Neuronal stem cell (in vitro differentiated cells): ENCODE data around the gene FBLN1.

Experiments used
- DNase-seq: peaks from one replicate; pipeline ENCODE4 v3.0.0-alpha.2; 2013; ENCODE audit warnings: low spot score
- H2AFZ ChIP-seq: one replicate; pipeline ENCODE4 v1.6.1; 2013; ENCODE audit warnings: mild to moderate bottlenecking, low read length, inconsistent platforms
- H2AK5ac ChIP-seq: 2 replicates; pipeline ENCODE4 v1.6.1; 2013; ENCODE audit warnings: low read depth, mild to moderate bottlenecking, inconsistent platforms, low read length, moderate library complexity, mixed read lengths
- H2BK120ac ChIP-seq: 2 replicates; pipeline ENCODE4 v1.6.1; 2013; ENCODE audit warnings: low read depth, mild to moderate bottlenecking, inconsistent platforms, low read length, moderate library complexity, mixed read lengths
- H2BK12ac ChIP-seq: one replicate; pipeline ENCODE4 v1.6.1; 2013; ENCODE audit warnings: low read length, inconsistent platforms
- H2BK15ac ChIP-seq: 2 replicates; pipeline ENCODE4 v1.6.1; 2013; ENCODE audit warnings: mild to moderate bottlenecking, low read length, inconsistent platforms, mixed read lengths
- H2BK5ac ChIP-seq: one replicate; pipeline ENCODE4 v1.6.1; 2013; ENCODE audit warnings: inconsistent platforms, mild to moderate bottlenecking, low read length, moderate library complexity
- H3K14ac ChIP-seq: one replicate; pipeline ENCODE4 v1.6.1; 2013; ENCODE audit warnings: low read length, inconsistent platforms
- H3K18ac ChIP-seq: 2 replicates; pipeline ENCODE4 v1.6.1; 2013; ENCODE audit warnings: low read length, inconsistent platforms
- H3K23ac ChIP-seq: 2 replicates; pipeline ENCODE4 v1.6.1; 2013; ENCODE audit warnings: low read depth, mild to moderate bottlenecking, mixed read lengths, low read length, inconsistent platforms; ENCODE audit not compliant: poor library complexity
- H3K27ac ChIP-seq: replicated peaks from 3 replicates; pipeline ENCODE4 v1.5.1; 2013; ENCODE audit warnings: low read length, inconsistent platforms
- H3K27me3 ChIP-seq, 3 experiments: 2 replicates each; pipeline ENCODE4 v1.6.1; 2013; ENCODE audit warnings: low read length in 3 of 3, mild to moderate bottlenecking in 2 of 3, inconsistent platforms in 1 of 3, low read depth in 1 of 3, mixed read lengths in 1 of 3, moderate library complexity in 1 of 3; ENCODE audit not compliant: control insufficient read depth in 3 of 3, insufficient read depth in 3 of 3
- H3K36me3 ChIP-seq, 2 donors: replicated peaks in 1 of 2; 2 replicates each; pipeline ENCODE4 v1.6.1; 2013; ENCODE audit warnings: low read length in 2 of 2; ENCODE audit not compliant: control insufficient read depth in 2 of 2, insufficient read depth in 2 of 2
- H3K4ac ChIP-seq: 2 replicates; pipeline ENCODE4 v1.6.1; 2013; ENCODE audit warnings: inconsistent platforms, mild to moderate bottlenecking, low read length, moderate library complexity
- H3K4me1 ChIP-seq, 2 donors: 1 replicate in 1 of 2; 2 replicates in 1 of 2; pipeline ENCODE4 v1.6.1; 2013; ENCODE audit warnings: low read length in 2 of 2, low read depth in 1 of 2; ENCODE audit not compliant: control insufficient read depth in 2 of 2, insufficient read depth in 1 of 2
- H3K4me2 ChIP-seq: one replicate; pipeline ENCODE4 v1.6.1; 2013; ENCODE audit warnings: mild to moderate bottlenecking, low read length, inconsistent platforms; ENCODE audit not compliant: insufficient read depth, poor library complexity, severe bottlenecking
- H3K4me3 ChIP-seq, 2 donors: 2 replicates each; pipeline ENCODE4 v1.5.1; 2013; ENCODE audit warnings: low read length in 2 of 2, mild to moderate bottlenecking in 2 of 2, inconsistent platforms in 1 of 2, moderate library complexity in 1 of 2
- H3K79me1 ChIP-seq: one replicate; pipeline ENCODE4 v1.6.1; 2013; ENCODE audit warnings: low read depth, mild to moderate bottlenecking, inconsistent platforms, low read length, moderate library complexity
- H3K9ac ChIP-seq: one replicate; pipeline ENCODE4 v1.6.1; 2013; ENCODE audit warnings: mild to moderate bottlenecking, low read depth, low read length, inconsistent platforms; ENCODE audit not compliant: poor library complexity
- H3K9me3 ChIP-seq, 2 donors: replicated peaks in 1 of 2; 2 replicates each; pipeline versions ENCODE3 to v1.6.1; 2013; ENCODE audit warnings: low read length in 2 of 2, mild to moderate bottlenecking in 2 of 2, inconsistent platforms in 1 of 2, low read depth in 1 of 2, mixed read lengths in 1 of 2, moderate library complexity in 1 of 2; ENCODE audit not compliant: control insufficient read depth in 2 of 2, insufficient read depth in 1 of 2
- H4K8ac ChIP-seq: one replicate; pipeline ENCODE4 v1.6.1; 2013; ENCODE audit warnings: low read depth, mild to moderate bottlenecking, inconsistent platforms, low read length, moderate library complexity
- H4K91ac ChIP-seq: one replicate; pipeline ENCODE4 v1.6.1; 2013; ENCODE audit warnings: low read length, low read depth, mild to moderate bottlenecking, inconsistent platforms; ENCODE audit not compliant: poor library complexity
- WGBS, 2 donors: extraction: QIAGEN DNeasy Blood & Tissue Kit; methylation state at CpG; one replicate each; pipeline ENCODE4 v1.1.7; 2013; ENCODE audit warnings: missing lambda C conversion rate in 2 of 2, mixed read lengths in 1 of 2; ENCODE audit not compliant: insufficient read length in 2 of 2, insufficient replicate concordance in 1 of 2; ENCODE audit errors: extremely low coverage in 2 of 2; 5-methylcytosine and 5-hydroxymethylcytosine counted together

FBLN1 gene

DNA sequence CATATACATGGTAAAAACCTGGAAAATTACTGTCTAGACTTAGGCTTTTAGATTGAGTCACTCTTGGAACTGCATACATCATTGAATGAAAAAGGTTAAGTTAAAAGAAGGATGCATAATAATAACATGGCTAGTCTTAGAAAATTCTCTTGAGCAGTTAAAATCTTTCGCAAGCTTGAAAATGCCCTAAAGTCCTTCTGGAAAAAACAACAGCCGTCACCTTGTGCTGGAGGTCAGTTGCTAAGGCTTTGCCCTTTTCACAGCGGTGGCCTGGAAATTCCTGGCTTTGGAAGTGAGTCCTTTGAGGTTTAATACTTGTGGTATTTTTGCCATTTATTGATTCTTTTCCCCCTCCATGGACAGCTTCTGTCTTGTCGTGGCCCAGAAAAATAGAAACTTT is 17.4 kb upstream of the FBLN1 start:
- Histone ChIP-seq H2BK15ac (no peak overlapping the region), H4K91ac (no peak overlapping the region), H3K14ac (no peak overlapping the region), H3K79me1 (no peaks in the 10 kb centered on the region), H3K9ac (no peak overlapping the region), H3K23ac (no peak overlapping the region), H3K4me1 (peaks cover 2 to 7% of the 10 kb centered on the region in 2 donors), H3K27me3 (peaks cover 0 to 6% (median 2%) of the 10 kb centered on the region in 3 experiments), H3K4me3 (no peak overlapping the region), H2AFZ (no peak overlapping the region), H3K4ac (no peak overlapping the region), H4K8ac (no peak overlapping the region), H3K4me2 (no peak overlapping the region), H3K9me3 (peaks cover 13 to 20% of the 10 kb centered on the region in 2 donors), H2BK5ac (no peak overlapping the region), H3K36me3 (no peaks in the 10 kb centered on the region), H2AK5ac (no peak overlapping the region), H3K18ac (no peak overlapping the region), H2BK120ac (no peak overlapping the region), H2BK12ac (no peak overlapping the region), H3K27ac (no peak overlapping the region)
- no CpG with 5 or more reads among the region's 4 CpGs for whole genome bisulfite sequencing, 2 donors
- no peak for DNase-seq

DNA sequence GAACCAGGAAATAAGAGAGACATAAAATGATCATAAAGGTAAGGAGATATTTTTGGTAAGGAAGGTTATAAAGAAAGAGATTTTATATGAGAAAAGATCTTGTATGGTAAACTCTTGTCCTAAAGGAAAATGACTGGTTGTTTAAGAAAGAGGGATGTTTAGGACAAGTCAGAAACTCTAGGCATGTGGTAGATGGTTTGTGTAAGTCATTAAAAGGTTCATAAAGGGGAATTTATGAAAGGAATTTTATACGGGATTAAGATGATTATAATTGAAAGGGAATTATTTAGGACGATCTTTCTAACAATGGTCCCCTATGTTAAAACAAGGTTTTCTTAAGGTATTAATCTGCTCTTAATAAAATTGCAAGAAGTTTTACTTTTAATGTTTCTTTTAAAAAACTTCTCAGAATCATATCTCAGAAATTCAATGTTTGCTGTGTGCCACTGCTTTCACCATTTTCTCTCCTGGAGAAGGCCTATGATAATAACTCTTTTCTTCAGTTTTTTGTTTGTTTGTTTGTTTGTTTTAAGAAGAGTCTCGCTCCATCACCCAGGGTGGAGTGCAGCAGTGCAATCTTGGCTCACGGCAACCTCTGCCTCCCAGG is 13.8 kb upstream of the FBLN1 start:
- 100% methylated on average over 1 to 2 of the region's 4 CpGs for WGBS, 2 donors
- no peak overlapping the region for H3K18ac ChIP-seq
- no peak overlapping the region for H2BK15ac ChIP-seq
- no peak overlapping the region for H2AFZ ChIP-seq
- no peak overlapping the region for H2BK12ac ChIP-seq
- peaks cover 2 to 11% of the 10 kb centered on the region in 2 donors for H3K4me1 ChIP-seq
- no peak overlapping the region for H2BK120ac ChIP-seq
- no peaks in the 10 kb centered on the region for H3K36me3 ChIP-seq
- peaks cover 0 to 2% (median 0%) of the 10 kb centered on the region in 3 experiments for H3K27me3 ChIP-seq
- no peak overlapping the region for H3K27ac ChIP-seq
- H4K91ac ChIP-seq: no peak overlapping the region
- H2AK5ac ChIP-seq: no peak overlapping the region
- no peak overlapping the region for H2BK5ac ChIP-seq
- peaks cover 10 to 17% of the 10 kb centered on the region in 2 donors for H3K9me3 ChIP-seq
- no peak overlapping the region for H3K4me2 ChIP-seq
- no peak overlapping the region for H3K14ac ChIP-seq
- no peak for DNase-seq
- no peaks in the 10 kb centered on the region for H3K79me1 ChIP-seq
- H3K9ac ChIP-seq: no peak overlapping the region
- no peak overlapping the region for H4K8ac ChIP-seq
- no peak overlapping the region for H3K4ac ChIP-seq
- H3K4me3 ChIP-seq: no peak overlapping the region
- H3K23ac ChIP-seq: no peak overlapping the region

DNA sequence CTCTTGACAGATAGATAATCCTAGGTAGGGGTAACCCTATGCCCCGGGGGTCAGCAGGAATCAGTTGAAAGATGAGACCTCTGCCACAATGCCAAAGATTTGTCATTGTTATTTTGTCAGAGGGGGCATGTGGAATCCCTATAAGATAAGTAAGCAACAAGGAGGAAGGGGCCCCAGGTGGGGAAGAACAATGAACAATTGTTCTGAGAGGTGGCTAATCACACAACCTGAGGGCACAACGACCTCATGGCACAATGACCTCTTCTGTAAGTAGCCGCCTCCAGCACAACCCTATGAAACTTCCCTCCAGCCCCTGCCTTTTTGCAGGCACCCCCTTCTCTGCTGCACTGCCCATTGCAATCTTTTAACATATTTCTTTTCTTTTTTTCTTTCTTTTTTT is 11.8 kb upstream of the FBLN1 start:
- Histone ChIP-seq H3K4me2 (no peak overlapping the region), H3K4me3 (no peak overlapping the region), H2BK120ac (no peak overlapping the region), H3K79me1 (no peaks in the 10 kb centered on the region), H2BK15ac (no peak overlapping the region), H2BK12ac (no peak overlapping the region), H3K9me3 (peaks cover 9 to 17% of the 10 kb centered on the region in 2 donors), H3K18ac (no peak overlapping the region), H3K4me1 (peaks cover 2 to 9% of the 10 kb centered on the region in 2 donors), H2AFZ (no peak overlapping the region), H3K27me3 (peaks cover 0 to 2% (median 0%) of the 10 kb centered on the region in 3 experiments), H2BK5ac (no peak overlapping the region), H3K36me3 (no peaks in the 10 kb centered on the region), H4K91ac (no peak overlapping the region), H3K27ac (no peak overlapping the region), H2AK5ac (no peak overlapping the region), H3K23ac (no peak overlapping the region), H4K8ac (no peak overlapping the region), H3K4ac (no peak overlapping the region), H3K14ac (no peak overlapping the region), H3K9ac (no peak overlapping the region)
- no peak for DNase-seq
- no CpG with 5 or more reads among the region's 3 CpGs for WGBS, 2 donors

DNA sequence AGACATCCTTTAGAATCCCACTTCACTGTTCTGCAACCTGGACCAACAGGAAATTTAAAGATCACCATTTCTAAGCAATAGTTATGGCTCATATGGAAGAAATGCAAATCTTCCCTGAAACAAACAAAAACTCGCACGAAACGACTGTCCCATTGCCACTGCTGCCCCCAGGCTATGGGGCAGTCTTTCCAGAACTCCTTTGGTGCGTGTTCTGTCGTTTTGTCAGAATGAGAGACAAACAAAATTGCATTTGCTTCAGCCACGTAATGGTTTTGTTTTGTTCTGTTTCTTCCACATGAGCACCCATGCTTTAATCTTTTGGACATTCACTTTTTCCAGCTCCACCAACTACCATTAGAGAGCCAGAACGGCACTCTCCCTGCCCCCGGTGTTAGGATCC is 10.8 kb upstream of the FBLN1 start:
- no peak overlapping the region for H2BK120ac ChIP-seq
- no peak overlapping the region for H2BK5ac ChIP-seq
- H2AK5ac ChIP-seq: no peak overlapping the region
- H3K79me1 ChIP-seq: no peaks in the 10 kb centered on the region
- H3K27ac ChIP-seq: no peak overlapping the region
- no peak overlapping the region for H3K4me2 ChIP-seq
- H2BK15ac ChIP-seq: no peak overlapping the region
- H3K9me3 ChIP-seq: peaks cover 9 to 17% of the 10 kb centered on the region in 2 donors
- H3K27me3 ChIP-seq: peaks cover 0 to 2% (median 0%) of the 10 kb centered on the region in 3 experiments
- H2BK12ac ChIP-seq: no peak overlapping the region
- no peak overlapping the region for H3K4ac ChIP-seq
- H2AFZ ChIP-seq: no peak overlapping the region
- H3K4me1 ChIP-seq: peaks cover 9 to 15% of the 10 kb centered on the region in 2 donors
- no peak overlapping the region for H3K14ac ChIP-seq
- no peak overlapping the region for H3K23ac ChIP-seq
- H3K36me3 ChIP-seq: no peaks in the 10 kb centered on the region
- H3K9ac ChIP-seq: no peak overlapping the region
- WGBS, 2 donors: no CpG with 5 or more reads among the region's 8 CpGs
- no peak overlapping the region for H3K18ac ChIP-seq
- H3K4me3 ChIP-seq: no peak overlapping the region
- no peak for DNase-seq
- H4K8ac ChIP-seq: no peak overlapping the region
- no peak overlapping the region for H4K91ac ChIP-seq
